LNCAP (cell line): ENCODE results near the gene FOXE3.

ENCODE experiments used
- CTCF ChIP-seq: fragments of 450-650 bp; IDR thresholded peaks from 2 replicates; pipeline ENCODE4 v1.5.1; 2017; ENCODE audit warnings: mild to moderate bottlenecking

The FOXE3 gene

GRCh38 chr1:47417170-47418044 lies 1.3 kb downstream of the FOXE3 start:
- no peak for TF ChIP-seq CTCF

GRCh38 chr1:47418122-47418521 lies 2.0 kb downstream of the FOXE3 start:
- no peak for TF ChIP-seq CTCF

- no peak for TF ChIP-seq CTCF
These were observed 2.7 kb downstream of the FOXE3 start for GRCh38 chr1:47418681-47419325.

GRCh38 chr1:47420547-47420946 lies 4.5 kb downstream of the FOXE3 start:
- TF ChIP-seq CTCF: no peak

GRCh38 chr1:47423872-47424271 lies 7.8 kb downstream of the FOXE3 start:
- TF ChIP-seq CTCF: no peak

GRCh38 chr1:47424336-47424982 lies 8.4 kb downstream of the FOXE3 start:
- TF ChIP-seq CTCF: peak; percentile 98

GRCh38 chr1:47431534-47431933 lies 15.4 kb downstream of the FOXE3 start:
- no peak for TF ChIP-seq CTCF
